ENCODE results near the gene CDC37. TPM values are rescaled to one million over a fixed set of nuclear protein-coding genes. Genes with fewer than 3 reads are reported as not detected.

CDC37 gene
- total RNA-seq, 1 experiment from 2014 or later = 204 TPM

GRCh38 chr19:10416380-10417257 lies 13.3 kb upstream of the CDC37 start:
- POLR2A ChIA-PET = interaction anchor here (0.8 kb wide), 1 partner anchor 11 kb away, joined by 3 read pairs; no protein-coding TSS in a partner anchor
- Mint-ChIP-seq H3K27me3 (ENCODE audit: low read depth) (peaks cover 85% of the 10 kb centered on the region), H3K4me3 (peak overlapping the region; percentile 72), H3K4me1 (peaks cover 26% of the 10 kb centered on the region), H3K9me3 (no peaks in the 10 kb centered on the region), H3K27ac (peak overlapping the region; percentile 90), H3K36me3 (no peaks in the 10 kb centered on the region)
- DNase-seq (ENCODE audit: low spot score) = peak; percentile 97
- peak; percentile 52 for ATAC-seq
- CTCF ChIA-PET = interaction anchor here (0.6 to 5.9 kb wide), 71 partner anchors 11 to 1028 kb away, joined by 3 to 229 read pairs (median 4); partner anchors contain the start of genes ATG4D, CDC37, DNM2 and DNMT1
- TF ChIP-seq ATF1 (CRISPR knock-in tag; IDR thresholded peaks at IDR 0.05) (peak; percentile 92; the same call in 1 of the 2 replicates), ERG (CRISPR knock-in tag; IDR thresholded peaks at IDR 0.05) (peak; percentile 98), ZNF671 (CRISPR knock-in tag; IDR thresholded peaks at IDR 0.05) (peak; percentile 97), AFF4 (CRISPR knock-in tag; IDR thresholded peaks at IDR 0.05; ENCODE audit: borderline replicate concordance) (no peak), SOX15 (CRISPR knock-in tag; IDR thresholded peaks at IDR 0.05) (no peak), MYBL2 (CRISPR knock-in tag; IDR thresholded peaks at IDR 0.05) (0 out of 2 replicates have a peak, but pooled peaks have one; percentile 4), GRHL2 (CRISPR knock-in tag; IDR thresholded peaks at IDR 0.05; ENCODE audit: insufficient replicate concordance, severe bottlenecking) (no peak), ATF3 (CRISPR knock-in tag; conservative IDR thresholded peaks at IDR 0.05) (no peak), CREB1 (CRISPR knock-in tag; IDR thresholded peaks at IDR 0.05) (peak; percentile 87), NFATC4 (CRISPR knock-in tag; IDR thresholded peaks at IDR 0.05) (peak; percentile 94), CTCF (IDR thresholded peaks at IDR 0.05) (peak; percentile 99), HMGXB4 (CRISPR knock-in tag; IDR thresholded peaks at IDR 0.05) (peak; percentile 97), CREM (CRISPR knock-in tag; IDR thresholded peaks at IDR 0.05) (peak; percentile 99), CBFB (CRISPR knock-in tag; IDR thresholded peaks at IDR 0.05; ENCODE audit: low read depth) (no peak), GTF2I (CRISPR knock-in tag; conservative IDR thresholded peaks at IDR 0.05) (0 out of 2 replicates have a peak, but pooled peaks have one; percentile 64), ZNF232 (CRISPR knock-in tag; IDR thresholded peaks at IDR 0.05) (peak; percentile 80; the same call in 1 of the 2 replicates), ZNF416 (CRISPR knock-in tag; IDR thresholded peaks at IDR 0.05) (peak; percentile 98), SMAD3 (CRISPR knock-in tag; IDR thresholded peaks at IDR 0.05; ENCODE audit: borderline replicate concordance) (peak; percentile 46; the same call in 1 of the 2 replicates), ZBTB21 (CRISPR knock-in tag; IDR thresholded peaks at IDR 0.05; ENCODE audit: borderline replicate concordance) (peak; percentile 100), FOXP4 (CRISPR knock-in tag; IDR thresholded peaks at IDR 0.05) (no peak), ZMAT4 (CRISPR knock-in tag; IDR thresholded peaks at IDR 0.05) (no peak), MXD4 (CRISPR knock-in tag; IDR thresholded peaks at IDR 0.05; ENCODE audit: borderline replicate concordance) (peak; percentile 98), RORB (CRISPR knock-in tag; IDR thresholded peaks at IDR 0.05) (no peak), RELA (CRISPR knock-in tag; IDR thresholded peaks at IDR 0.05; ENCODE audit: borderline replicate concordance) (peak; percentile 74; the same call in 1 of the 2 replicates), ZNF396 (CRISPR knock-in tag; IDR thresholded peaks at IDR 0.05; ENCODE audit: borderline replicate concordance) (peak; percentile 99)
